Measurements from ENCODE around the gene RIPOR3.
"Not testable (repeated sequence)": the region's sequence is repeated elsewhere in the genome, so short reads cannot be mapped to it uniquely, and the experiment has no call there.

The RIPOR3 gene

GRCh38 chr20:50723672-50724071 is 32.3 kb upstream of the RIPOR3 start:
- DNase-seq: no peak

GRCh38 chr20:50722424-50723155 is 31.2 kb upstream of the RIPOR3 start:
- DNase-seq: no peak

GRCh38 chr20:50721881-50722281 is 30.5 kb upstream of the RIPOR3 start:
- no peak for DNase-seq

- no peak for DNase-seq
Measured at GRCh38 chr20:50720582-50720981, 29.2 kb upstream of the RIPOR3 start.

GRCh38 chr20:50720026-50720425 is 28.7 kb upstream of the RIPOR3 start:
- no peak for DNase-seq

GRCh38 chr20:50719328-50719727 is 28.0 kb upstream of the RIPOR3 start:
- DNase-seq: no peak

GRCh38 chr20:50717974-50718761 is 26.8 kb upstream of the RIPOR3 start:
- DNase-seq: peak; percentile 94

- no peak for DNase-seq
Measured at GRCh38 chr20:50717312-50717711, 26.0 kb upstream of the RIPOR3 start.

GRCh38 chr20:50716518-50716917 is 25.2 kb upstream of the RIPOR3 start:
- DNase-seq: no peak

- no peak for DNase-seq
Measured at GRCh38 chr20:50715694-50716093, 24.4 kb upstream of the RIPOR3 start.

GRCh38 chr20:50714426-50714825 is 23.1 kb upstream of the RIPOR3 start:
- not testable (repeated sequence) for DNase-seq

GRCh38 chr20:50713657-50714101 is 22.3 kb upstream of the RIPOR3 start:
- no peak for DNase-seq

GRCh38 chr20:50712771-50713656 is 21.7 kb upstream of the RIPOR3 start:
- no peak for DNase-seq

GRCh38 chr20:50711113-50711825 is 19.9 kb upstream of the RIPOR3 start:
- no peak for DNase-seq

GRCh38 chr20:50710492-50711063 is 19.2 kb upstream of the RIPOR3 start:
- no peak for DNase-seq

- no peak for DNase-seq
Measured at GRCh38 chr20:50709636-50709973, 18.3 kb upstream of the RIPOR3 start.

- DNase-seq: no peak
Measured at GRCh38 chr20:50708845-50709635, 17.7 kb upstream of the RIPOR3 start.

GRCh38 chr20:50704971-50705370 is 13.6 kb upstream of the RIPOR3 start:
- no peak for DNase-seq

- no peak for DNase-seq
Measured at GRCh38 chr20:50704514-50704913, 13.2 kb upstream of the RIPOR3 start.

GRCh38 chr20:50703651-50704438 is 12.5 kb upstream of the RIPOR3 start:
- DNase-seq: not testable (repeated sequence)
